Activated naive CD4-positive, alpha-beta T cell treated with anti-CD3 and anti-CD28 coated beads, Interleukin-2, amount 50 U/mL, for 16 hours (primary cell): Measurements from ENCODE around the gene FNDC3B.

ENCODE experiments used
- DNase-seq: peaks from one replicate; pipeline ENCODE4 v3.0.0-alpha.2; 2020

Gene FNDC3B

GRCh38 chr3:172124271-172124670 is 84.9 kb downstream of the FNDC3B start:
- DNase-seq: no peak

- DNase-seq: no peak
These were observed 85.7 kb downstream of the FNDC3B start for GRCh38 chr3:172125053-172125452.

GRCh38 chr3:172125963-172126457 is 86.6 kb downstream of the FNDC3B start:
- no peak for DNase-seq

- DNase-seq: no peak
These were observed 87.4 kb downstream of the FNDC3B start for GRCh38 chr3:172126741-172127140.

- no peak for DNase-seq
These were observed 87.8 kb downstream of the FNDC3B start for GRCh38 chr3:172127141-172127540.

GRCh38 chr3:172127929-172128580 is 88.7 kb downstream of the FNDC3B start:
- DNase-seq: no peak

- no peak for DNase-seq
These were observed 89.5 kb downstream of the FNDC3B start for GRCh38 chr3:172128858-172129257.

GRCh38 chr3:172129498-172129849 is 90.1 kb downstream of the FNDC3B start:
- no peak for DNase-seq

GRCh38 chr3:172129850-172130716 is 90.7 kb downstream of the FNDC3B start:
- DNase-seq: peak; percentile 20

- DNase-seq: no peak
These were observed 91.3 kb downstream of the FNDC3B start for GRCh38 chr3:172130717-172131050.

GRCh38 chr3:172131746-172132145 is 92.4 kb downstream of the FNDC3B start:
- no peak for DNase-seq

- DNase-seq: no peak
These were observed 92.8 kb downstream of the FNDC3B start for GRCh38 chr3:172132159-172132586.

GRCh38 chr3:172132721-172133311 is 93.4 kb downstream of the FNDC3B start:
- DNase-seq: no peak

GRCh38 chr3:172133838-172134237 is 94.5 kb downstream of the FNDC3B start:
- no peak for DNase-seq

GRCh38 chr3:172134352-172134751 is 95.0 kb downstream of the FNDC3B start:
- DNase-seq: no peak

GRCh38 chr3:172135185-172135584 is 95.8 kb downstream of the FNDC3B start:
- DNase-seq: no peak

- DNase-seq: no peak
These were observed 96.4 kb downstream of the FNDC3B start for GRCh38 chr3:172135820-172136219.

GRCh38 chr3:172136330-172136729 is 97.0 kb downstream of the FNDC3B start:
- DNase-seq: no peak

- no peak for DNase-seq
These were observed 98.2 kb downstream of the FNDC3B start for GRCh38 chr3:172137287-172138192.

GRCh38 chr3:172138193-172138537 is 98.8 kb downstream of the FNDC3B start:
- no peak for DNase-seq

GRCh38 chr3:172138792-172139507 is 99.6 kb downstream of the FNDC3B start:
- DNase-seq: no peak
